A673 (cell line): ENCODE data around the gene HK2. TPM values are rescaled to one million over a fixed set of nuclear protein-coding genes. Genes with fewer than 3 reads are reported as not detected.

Source experiments
- BruUV-seq: library from RNA; stranded (reverse); fragments of 400-500 nt; replicated peaks from 2 replicates; lab custom pipeline; 2021; lab: Mats Ljungman, UMichigan
- CTCF ChIA-PET: fragments of 300-600 bp; sonication (Branson Sonifier 250); formaldehyde crosslinking; loops from one replicate; lab custom pipeline; 2022; ENCODE audit warnings: antibody characterized with exemption; lab: Charles Lee
- POLR2A ChIA-PET: fragments of 300-600 bp; sonication (Branson Sonifier 250); formaldehyde crosslinking; loops from one replicate; lab custom pipeline; 2022; ENCODE audit warnings: antibody characterized with exemption; ENCODE audit not compliant: low non-redundant PET; lab: Charles Lee
- DNase-seq: peaks from one replicate; pipeline ENCODE4 v3.0.0-alpha.2; 2015; ENCODE audit warnings: low spot score
- H3K27ac ChIP-seq: fragments of 200-600 bp; sonication (generic); 2 replicates; pipeline ENCODE4 v1.5.1; 2016; ENCODE audit warnings: mixed run types, low read depth, mild to moderate bottlenecking, mixed read lengths, antibody characterized with exemption, low read length; ENCODE audit not compliant: poor library complexity, severe bottlenecking
- H3K27me3 ChIP-seq: fragments of 200-600 bp; sonication (generic); replicated peaks from 2 replicates; pipeline ENCODE4 v1.6.1; 2017; ENCODE audit warnings: mixed run types, low read depth, mild to moderate bottlenecking, mixed read lengths, antibody characterized with exemption, low read length; ENCODE audit not compliant: insufficient read depth, poor library complexity
- H3K36me3 ChIP-seq: fragments of 200-600 bp; sonication (generic); 2 replicates; pipeline ENCODE4 v1.6.1; 2016; ENCODE audit warnings: mixed run types, mild to moderate bottlenecking, mixed read lengths, antibody characterized with exemption, low read length; ENCODE audit not compliant: insufficient read depth, poor library complexity, severe bottlenecking
- H3K4me1 ChIP-seq: fragments of 200-600 bp; sonication (generic); 2 replicates; pipeline ENCODE4 v1.6.1; 2017; ENCODE audit warnings: mixed run types, mild to moderate bottlenecking, mixed read lengths, antibody characterized with exemption, low read length; ENCODE audit not compliant: insufficient read depth, poor library complexity, severe bottlenecking
- H3K4me3 ChIP-seq: fragments of 200-600 bp; sonication (generic); 2 replicates; pipeline ENCODE4 v1.5.1; 2016; ENCODE audit warnings: low read depth, mixed run types, mild to moderate bottlenecking, mixed read lengths, low read length; ENCODE audit not compliant: poor library complexity, severe bottlenecking
- H3K9me3 ChIP-seq: fragments of 200-600 bp; sonication (generic); 2 replicates; pipeline ENCODE4 v1.6.1; 2016; ENCODE audit warnings: mixed run types, low read depth, mild to moderate bottlenecking, mixed read lengths, antibody characterized with exemption, low read length; ENCODE audit not compliant: poor library complexity, severe bottlenecking
- CTCF ChIP-seq: fragments of 300-800, 200-600 bp; sonication (generic); conservative IDR thresholded peaks from 2 replicates; pipeline ENCODE4 v1.5.1; 2017; ENCODE audit warnings: low read depth, mild to moderate bottlenecking, antibody characterized with exemption, low read length, moderate library complexity, mixed read lengths
- EZH2 ChIP-seq: fragments of 200-600 bp; sonication (generic); IDR thresholded peaks from 2 replicates; pipeline ENCODE4 v1.6.1; 2017; ENCODE audit warnings: borderline replicate concordance, low read depth, mild to moderate bottlenecking, mixed read lengths, antibody characterized with exemption, low read length; ENCODE audit not compliant: poor library complexity, severe bottlenecking
- intact Hi-C: fragments of 100-400 bp; cut with micrococcal nuclease; formaldehyde crosslinking; loops from one replicate; pipeline ENCODE4 v1.10.0; 2022; ENCODE audit not compliant: unreplicated experiment
- total RNA-seq: library from RNA; stranded (reverse); gene quantifications from 2 replicates; pipeline ENCODE4 v1.2.3, GENCODE V29; 2021

HK2 gene
- total RNA-seq, 1 experiment from 2014 or later = 42.6 TPM

DNA sequence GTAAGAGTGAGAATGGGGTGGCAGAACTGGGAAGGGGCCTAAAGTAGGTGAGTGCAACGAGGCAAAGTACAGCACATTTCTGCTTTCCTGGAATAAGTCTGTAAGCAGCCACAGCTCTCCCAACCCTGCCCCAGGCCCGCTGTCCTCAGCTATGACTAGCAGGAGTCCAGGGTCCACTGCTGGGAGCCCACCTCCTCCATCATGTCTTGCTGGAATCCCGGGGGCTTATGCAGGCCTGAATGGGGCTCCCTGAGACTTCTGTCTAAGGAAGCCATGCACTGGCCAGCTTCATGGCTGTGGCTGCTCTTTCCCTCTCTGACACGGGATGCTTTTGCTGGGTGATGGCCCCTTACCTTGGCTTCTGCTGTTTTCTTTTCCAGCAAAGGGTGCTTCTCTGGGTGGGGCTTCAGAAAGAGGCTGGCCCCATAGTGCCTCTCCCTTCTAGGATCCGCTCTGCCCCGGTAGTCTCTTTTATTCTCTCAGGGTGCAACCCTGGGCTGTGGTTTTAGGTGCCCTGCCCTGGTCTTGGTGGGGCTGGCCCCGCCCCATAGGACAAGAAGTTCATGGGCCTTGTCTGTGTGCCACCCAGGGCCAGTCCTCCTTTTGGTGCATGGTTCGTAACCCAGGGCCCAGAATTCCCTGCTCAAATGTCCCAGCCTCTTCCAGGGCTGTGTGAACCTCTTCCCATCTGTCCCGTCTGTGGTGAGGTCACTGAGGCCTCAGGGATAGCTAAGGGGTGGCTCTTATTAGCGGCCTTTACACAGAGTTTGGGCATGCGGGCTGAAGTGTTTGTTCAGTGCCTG lies 90.7 kb downstream of the HK2 start:
- ChIA-PET CTCF (no interaction called here), POLR2A (no interaction called here)
- H3K9me3 ChIP-seq = no peaks in the 10 kb centered on the region
- intact Hi-C loops = loop anchor here (5.0 kb wide), 1 partner anchor 128 kb away; no protein-coding TSS in a partner anchor
- TF ChIP-seq EZH2 (no peak), CTCF (no peak)
- DNase-seq = no peak
- H3K27ac ChIP-seq = no peak overlapping the region
- H3K4me1 ChIP-seq = no peaks in the 10 kb centered on the region
- H3K36me3 ChIP-seq = no peaks in the 10 kb centered on the region
- no TSS peak for BruUV-seq
- H3K27me3 ChIP-seq = no peaks in the 10 kb centered on the region
- H3K4me3 ChIP-seq = no peak overlapping the region

- Histone ChIP-seq H3K27ac (no peak overlapping the region), H3K4me1 (no peaks in the 10 kb centered on the region), H3K36me3 (no peaks in the 10 kb centered on the region), H3K9me3 (no peaks in the 10 kb centered on the region), H3K4me3 (no peak overlapping the region), H3K27me3 (no peaks in the 10 kb centered on the region)
- ChIA-PET CTCF (no interaction called here), POLR2A (no interaction called here)
- DNase-seq = no peak
- TF ChIP-seq CTCF = no peak
- TF ChIP-seq EZH2 = no peak
- no TSS peak for BruUV-seq
- intact Hi-C loops = no loop called here
Measured at GRCh38 chr2:74925361-74925786, 91.4 kb downstream of the HK2 start.

- Histone ChIP-seq H3K4me3 (no peak overlapping the region), H3K36me3 (no peaks in the 10 kb centered on the region), H3K4me1 (no peaks in the 10 kb centered on the region), H3K9me3 (no peaks in the 10 kb centered on the region), H3K27ac (no peak overlapping the region), H3K27me3 (no peaks in the 10 kb centered on the region)
- CTCF ChIA-PET = no interaction called here
- no peak for DNase-seq
- POLR2A ChIA-PET = no interaction called here
- no TSS peak for BruUV-seq
- TF ChIP-seq CTCF (no peak), EZH2 (no peak)
- intact Hi-C loops = no loop called here
Measured at GRCh38 chr2:74927621-74928020, 93.7 kb downstream of the HK2 start.
